ENCODE results near the gene ATXN7L1. TPM values are rescaled to one million over a fixed set of nuclear protein-coding genes. Genes with fewer than 3 reads are reported as not detected.

ATXN7L1 gene
- total and polyA plus RNA-seq, 2 of the 4 experiments (the other 2 are of a cell fraction) = 3.5 to 4.3 TPM

GRCh38 chr7:105666324-105666723, 210.1 kb downstream of the ATXN7L1 start:
- H3K4ac ChIP-seq (ENCODE audit: low read depth, low read length) = no peak overlapping the region
- H2AK9ac ChIP-seq (replicated peaks; ENCODE audit: low read depth, low read length, poor library complexity) = no peak overlapping the region
- H4K8ac ChIP-seq (ENCODE audit: low read depth in 2 of 2, low read length in 2 of 2) = no peak overlapping the region
- no peak overlapping the region for H3K18ac ChIP-seq (ENCODE audit: low read depth, low read length)
- no peak for DNase-seq
- H3K27me3 ChIP-seq (ENCODE audit: control insufficient read depth, insufficient read depth, low read length) = no peaks in the 10 kb centered on the region
- H3K14ac ChIP-seq (replicated peaks; ENCODE audit: low read depth, low read length) = no peak overlapping the region
- no peaks in the 10 kb centered on the region for H3K79me1 ChIP-seq (ENCODE audit: low read depth in 1 of 2, low read length in 2 of 2)
- H3K27ac ChIP-seq (ENCODE audit: insufficient read depth, low read length) = no peak overlapping the region
- ChIA-PET CTCF (no interaction called here), POLR2A (ENCODE audit: unreplicated experiment) (no interaction called here)
- no peak overlapping the region for H3K23ac ChIP-seq (ENCODE audit: low read depth, low read length)
- BruUV-seq (replicated peaks) = no TSS peak
- H2BK5ac ChIP-seq (ENCODE audit: low read depth, low read length, poor library complexity, severe bottlenecking) = no peak overlapping the region
- no peak overlapping the region for H2BK120ac ChIP-seq (ENCODE audit: low read depth, low read length)
- no peaks in the 10 kb centered on the region for H3K9me3 ChIP-seq (ENCODE audit: control insufficient read depth, insufficient read depth, low read length)
- in situ Hi-C loops (cut with MboI; ENCODE audit: low sequenced_read_pairs) (no loop called here), intact Hi-C loops (cut with micrococcal nuclease) (no loop called here), dilution Hi-C loops (cut with HindIII; ENCODE audit: low sequenced_read_pairs, unreplicated experiment) (no loop called here)
- no peak overlapping the region for H3K4me3 ChIP-seq (ENCODE audit: insufficient read depth, low read depth, low read length)
- no peaks in the 10 kb centered on the region; the same call in 1 of the 2 replicates for H3K4me1 ChIP-seq (ENCODE audit: control insufficient read depth, insufficient read depth, low read length)
- TF ChIP-seq MXI1 (IDR thresholded peaks at IDR 0.05; ENCODE audit: borderline replicate concordance, low read depth, low read length) (no peak), CEBPB (IDR thresholded peaks at IDR 0.05; ENCODE audit: low read depth, low read length) (no peak), FOS (IDR thresholded peaks at IDR 0.05; ENCODE audit: low read depth, low read length) (no peak)
- peaks cover 7% of the 10 kb centered on the region; the same call in 1 of the 2 replicates for H3K9me1 ChIP-seq (ENCODE audit: insufficient read depth, low read length)
- H4K5ac ChIP-seq (ENCODE audit: low read depth, low read length) = no peak overlapping the region
- H2BK20ac ChIP-seq (ENCODE audit: low read depth, low read length) = no peak overlapping the region
- ATAC-seq (ENCODE audit: low read depth) = no peak
- H3K9ac ChIP-seq (ENCODE audit: low read depth, low read length) = no peak overlapping the region
- H3K36me3 ChIP-seq (ENCODE audit: control insufficient read depth, insufficient read depth, low read length) = peaks cover 10% of the 10 kb centered on the region; the same call in 1 of the 2 replicates
- no peak overlapping the region for H2AFZ ChIP-seq (replicated peaks; ENCODE audit: low read length, poor library complexity)
- no CpG with 5 or more reads among the region's 1 CpG for WGBS, 2 experiments (ENCODE audit: extremely low coverage in 2 of 2, insufficient read length in 1 of 2)
- H2BK15ac ChIP-seq (ENCODE audit: low read depth, low read length) = no peak overlapping the region
- no peaks in the 10 kb centered on the region; the same call in 1 of the 2 replicates for H4K20me1 ChIP-seq (ENCODE audit: insufficient read depth, low read length)
- H3K4me2 ChIP-seq (ENCODE audit: low read depth, low read length) = no peak overlapping the region
- no peak overlapping the region for H3K56ac ChIP-seq (ENCODE audit: extremely low read depth, insufficient read depth, low read length)
- H2AK5ac ChIP-seq (ENCODE audit: low read depth, low read length) = no peak overlapping the region
- H4K91ac ChIP-seq (ENCODE audit: insufficient read depth, low read depth, low read length) = no peak overlapping the region

Measured in IMR-90 (cell line).